ENCODE measurements around the gene PSENEN. TPM values are rescaled to one million over a fixed set of nuclear protein-coding genes. Genes with fewer than 3 reads are reported as not detected.

Gene PSENEN
- total RNA-seq, 1 experiment from 2014 or later: 70.2 TPM

- no peaks in the 10 kb centered on the region for H3K9me3 Mint-ChIP-seq (ENCODE audit: unreplicated experiment)
- H3K4me1 Mint-ChIP-seq (ENCODE audit: low read depth, unreplicated experiment): no peaks in the 10 kb centered on the region
- H3K36me3 Mint-ChIP-seq (ENCODE audit: insufficient read depth, unreplicated experiment): peaks cover 11% of the 10 kb centered on the region
- H3K27me3 ChIP-seq (replicated peaks; ENCODE audit: control insufficient read depth, insufficient read depth, low read length): no peaks in the 10 kb centered on the region
- no peak overlapping the region for H3K27ac Mint-ChIP-seq (ENCODE audit: unreplicated experiment)
- no peaks in the 10 kb centered on the region; the same call in none of the 2 replicates for H3K36me3 ChIP-seq (ENCODE audit: control insufficient read depth, insufficient read depth, low read length)
- no TSS peak for BruUV-seq (replicated peaks)
- H3K27me3 Mint-ChIP-seq (ENCODE audit: insufficient read depth, unreplicated experiment): no peaks in the 10 kb centered on the region
- H3K4me3 Mint-ChIP-seq (ENCODE audit: unreplicated experiment): no peak overlapping the region
- no peak overlapping the region for H3K4me3 ChIP-seq (ENCODE audit: low read depth, low read length)
- H3K4me1 ChIP-seq: no peaks in the 10 kb centered on the region
- no peaks in the 10 kb centered on the region for H3K9me3 ChIP-seq
- POLR2A ChIA-PET: no interaction called here
- intact Hi-C loops (cut with micrococcal nuclease; ENCODE audit: unreplicated experiment): no loop called here
- no peak for DNase-seq
- CTCF ChIA-PET: no interaction called here
- TF ChIP-seq CTCF (IDR thresholded peaks at IDR 0.05; ENCODE audit: insufficient read depth in 1 of 2, low read depth in 1 of 2, low read length in 1 of 2, severe bottlenecking in 1 of 2, unreplicated experiment in 1 of 2): no peak
Measured at GRCh38 chr19:35764432-35765315, 19.2 kb downstream of the PSENEN start.

GRCh38 chr19:35766571-35767104 is 21.2 kb downstream of the PSENEN start:
- no peaks in the 10 kb centered on the region for H3K4me1 ChIP-seq
- ChIA-PET POLR2A (no interaction called here), CTCF (no interaction called here)
- H3K36me3 ChIP-seq (ENCODE audit: control insufficient read depth, insufficient read depth, low read length): no peaks in the 10 kb centered on the region; the same call in none of the 2 replicates
- H3K9me3 ChIP-seq: no peaks in the 10 kb centered on the region
- Mint-ChIP-seq H3K27me3 (ENCODE audit: insufficient read depth, unreplicated experiment) (peaks cover 2% of the 10 kb centered on the region), H3K27ac (ENCODE audit: unreplicated experiment) (no peak overlapping the region), H3K4me1 (ENCODE audit: low read depth, unreplicated experiment) (no peaks in the 10 kb centered on the region), H3K36me3 (ENCODE audit: insufficient read depth, unreplicated experiment) (peaks cover 8% of the 10 kb centered on the region), H3K9me3 (ENCODE audit: unreplicated experiment) (no peaks in the 10 kb centered on the region), H3K4me3 (ENCODE audit: unreplicated experiment) (no peak overlapping the region)
- no TSS peak for BruUV-seq (replicated peaks)
- intact Hi-C loops (cut with micrococcal nuclease; ENCODE audit: unreplicated experiment): no loop called here
- TF ChIP-seq CTCF (IDR thresholded peaks at IDR 0.05; ENCODE audit: insufficient read depth in 1 of 2, low read depth in 1 of 2, low read length in 1 of 2, severe bottlenecking in 1 of 2, unreplicated experiment in 1 of 2): no peak
- no peaks in the 10 kb centered on the region for H3K27me3 ChIP-seq (replicated peaks; ENCODE audit: control insufficient read depth, insufficient read depth, low read length)
- no peak for DNase-seq
- no peak overlapping the region for H3K4me3 ChIP-seq (ENCODE audit: low read depth, low read length)

- Histone ChIP-seq H3K9me3 (no peaks in the 10 kb centered on the region), H3K4me3 (ENCODE audit: low read depth, low read length) (no peak overlapping the region), H3K27me3 (replicated peaks; ENCODE audit: control insufficient read depth, insufficient read depth, low read length) (no peaks in the 10 kb centered on the region), H3K4me1 (no peaks in the 10 kb centered on the region), H3K36me3 (ENCODE audit: control insufficient read depth, insufficient read depth, low read length) (no peaks in the 10 kb centered on the region; the same call in 1 of the 2 replicates)
- Mint-ChIP-seq H3K4me3 (ENCODE audit: unreplicated experiment) (no peak overlapping the region), H3K27me3 (ENCODE audit: insufficient read depth, unreplicated experiment) (peaks cover 2% of the 10 kb centered on the region), H3K9me3 (ENCODE audit: unreplicated experiment) (no peaks in the 10 kb centered on the region), H3K36me3 (ENCODE audit: insufficient read depth, unreplicated experiment) (no peaks in the 10 kb centered on the region), H3K27ac (ENCODE audit: unreplicated experiment) (no peak overlapping the region), H3K4me1 (ENCODE audit: low read depth, unreplicated experiment) (no peaks in the 10 kb centered on the region)
- TF ChIP-seq CTCF (IDR thresholded peaks at IDR 0.05; ENCODE audit: insufficient read depth in 1 of 2, low read depth in 1 of 2, low read length in 1 of 2, severe bottlenecking in 1 of 2, unreplicated experiment in 1 of 2): no peak
- CTCF ChIA-PET: no interaction called here
- POLR2A ChIA-PET: no interaction called here
- peak in 1 of 2 experiments; percentile 37 for DNase-seq
- intact Hi-C loops (cut with micrococcal nuclease; ENCODE audit: unreplicated experiment): no loop called here
- BruUV-seq (replicated peaks): no TSS peak
Measured at GRCh38 chr19:35767288-35768081, 22.0 kb downstream of the PSENEN start.
